HG02840 (cell line): ENCODE measurements around the gene GTF3C1.

Experiments used
- ATAC-seq: cut with Tn5 transposase; IDR thresholded peaks from one replicate; pipeline ENCODE4 v1.9.1; 2021; ENCODE audit warnings: mild to moderate bottlenecking, moderate library complexity, moderate number of reproducible peaks; ENCODE audit not compliant: unreplicated experiment, low FRiP score

GTF3C1 gene, protein sequence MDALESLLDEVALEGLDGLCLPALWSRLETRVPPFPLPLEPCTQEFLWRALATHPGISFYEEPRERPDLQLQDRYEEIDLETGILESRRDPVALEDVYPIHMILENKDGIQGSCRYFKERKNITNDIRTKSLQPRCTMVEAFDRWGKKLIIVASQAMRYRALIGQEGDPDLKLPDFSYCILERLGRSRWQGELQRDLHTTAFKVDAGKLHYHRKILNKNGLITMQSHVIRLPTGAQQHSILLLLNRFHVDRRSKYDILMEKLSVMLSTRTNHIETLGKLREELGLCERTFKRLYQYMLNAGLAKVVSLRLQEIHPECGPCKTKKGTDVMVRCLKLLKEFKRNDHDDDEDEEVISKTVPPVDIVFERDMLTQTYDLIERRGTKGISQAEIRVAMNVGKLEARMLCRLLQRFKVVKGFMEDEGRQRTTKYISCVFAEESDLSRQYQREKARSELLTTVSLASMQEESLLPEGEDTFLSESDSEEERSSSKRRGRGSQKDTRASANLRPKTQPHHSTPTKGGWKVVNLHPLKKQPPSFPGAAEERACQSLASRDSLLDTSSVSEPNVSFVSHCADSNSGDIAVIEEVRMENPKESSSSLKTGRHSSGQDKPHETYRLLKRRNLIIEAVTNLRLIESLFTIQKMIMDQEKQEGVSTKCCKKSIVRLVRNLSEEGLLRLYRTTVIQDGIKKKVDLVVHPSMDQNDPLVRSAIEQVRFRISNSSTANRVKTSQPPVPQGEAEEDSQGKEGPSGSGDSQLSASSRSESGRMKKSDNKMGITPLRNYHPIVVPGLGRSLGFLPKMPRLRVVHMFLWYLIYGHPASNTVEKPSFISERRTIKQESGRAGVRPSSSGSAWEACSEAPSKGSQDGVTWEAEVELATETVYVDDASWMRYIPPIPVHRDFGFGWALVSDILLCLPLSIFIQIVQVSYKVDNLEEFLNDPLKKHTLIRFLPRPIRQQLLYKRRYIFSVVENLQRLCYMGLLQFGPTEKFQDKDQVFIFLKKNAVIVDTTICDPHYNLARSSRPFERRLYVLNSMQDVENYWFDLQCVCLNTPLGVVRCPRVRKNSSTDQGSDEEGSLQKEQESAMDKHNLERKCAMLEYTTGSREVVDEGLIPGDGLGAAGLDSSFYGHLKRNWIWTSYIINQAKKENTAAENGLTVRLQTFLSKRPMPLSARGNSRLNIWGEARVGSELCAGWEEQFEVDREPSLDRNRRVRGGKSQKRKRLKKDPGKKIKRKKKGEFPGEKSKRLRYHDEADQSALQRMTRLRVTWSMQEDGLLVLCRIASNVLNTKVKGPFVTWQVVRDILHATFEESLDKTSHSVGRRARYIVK (N-terminal part only)

DNA sequence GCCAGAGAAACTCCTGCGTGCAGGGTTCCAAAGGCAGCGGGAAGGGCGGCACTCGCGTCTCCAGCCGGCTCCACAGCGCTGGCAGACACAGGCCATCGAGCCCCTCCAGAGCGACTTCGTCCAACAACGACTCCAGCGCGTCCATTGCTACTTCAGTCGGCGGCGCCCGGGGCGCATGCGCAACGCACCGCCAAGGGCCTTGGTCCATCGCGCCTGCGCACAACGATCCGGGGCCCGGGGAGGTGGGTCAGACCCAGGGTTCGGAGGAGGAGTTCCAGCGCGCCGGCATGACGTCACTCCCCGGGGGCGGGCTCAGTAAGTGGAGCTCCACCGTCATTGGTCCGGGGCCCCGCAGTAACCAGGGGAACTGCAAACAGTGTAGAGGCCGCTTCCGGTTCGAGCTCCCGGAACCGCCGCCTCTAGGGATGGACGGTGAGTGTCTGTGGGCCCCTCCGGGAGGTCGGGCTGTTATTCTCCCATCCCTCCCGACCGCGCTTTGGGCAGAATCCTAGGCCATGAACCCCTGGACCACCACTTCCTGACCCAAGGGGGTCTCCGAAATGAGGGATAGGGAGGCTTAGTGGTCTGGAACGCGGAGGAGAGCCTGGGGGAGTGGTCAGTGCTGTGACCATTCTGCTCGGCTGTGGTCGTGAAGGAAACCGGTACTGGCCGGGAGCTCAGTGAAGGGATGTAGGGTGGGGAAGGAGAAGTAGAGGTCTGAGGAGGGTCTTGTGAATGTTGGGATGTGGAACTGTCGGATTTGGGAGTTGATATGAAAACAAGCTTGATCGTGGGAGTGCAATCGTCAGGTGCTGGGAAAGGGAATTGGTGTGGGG is at the start of gene GTF3C1, which contains the start of gene KATNIP:
GTF3C1 (minus strand) TSS at position 168 of the 836 bp plus-strand sequence; CDS start at position 145, 23 bp downstream.
KATNIP (plus strand) TSS at position 399 of the 836 bp plus-strand sequence; CDS start at position 426, 27 bp downstream.
- ATAC-seq: peak; percentile 98

DNA sequence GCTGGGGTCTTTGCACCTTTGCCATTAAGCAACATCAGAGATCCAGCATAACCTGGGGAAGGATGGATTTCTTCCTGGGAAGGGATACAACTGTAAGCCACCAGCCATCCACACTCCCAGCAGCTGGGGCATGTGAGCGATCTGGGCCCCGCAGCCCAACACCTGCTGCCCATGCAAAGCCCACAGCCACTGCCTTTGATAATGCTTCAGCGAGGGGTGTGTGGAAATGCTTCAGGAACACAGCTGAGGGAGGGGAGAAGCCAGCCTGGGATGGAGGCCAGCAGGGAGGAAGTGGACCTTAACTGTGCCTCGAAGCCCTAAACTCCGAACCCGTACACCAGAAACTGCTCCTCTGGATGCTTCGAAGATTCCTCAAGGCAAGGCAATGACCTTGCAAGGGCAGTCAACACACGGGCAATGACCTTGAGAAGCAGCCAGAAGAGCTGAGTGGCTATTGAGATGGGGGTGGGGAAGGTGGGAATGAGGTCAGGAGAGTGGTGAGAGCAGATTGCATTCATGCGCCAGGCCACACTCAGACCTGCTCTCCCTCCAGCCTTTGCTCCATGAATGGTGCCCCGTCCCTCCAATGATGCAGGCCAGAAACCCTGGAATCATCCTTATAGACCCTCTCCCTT is 49.3 kb upstream of the GTF3C1 start:
- ATAC-seq: no peak

DNA sequence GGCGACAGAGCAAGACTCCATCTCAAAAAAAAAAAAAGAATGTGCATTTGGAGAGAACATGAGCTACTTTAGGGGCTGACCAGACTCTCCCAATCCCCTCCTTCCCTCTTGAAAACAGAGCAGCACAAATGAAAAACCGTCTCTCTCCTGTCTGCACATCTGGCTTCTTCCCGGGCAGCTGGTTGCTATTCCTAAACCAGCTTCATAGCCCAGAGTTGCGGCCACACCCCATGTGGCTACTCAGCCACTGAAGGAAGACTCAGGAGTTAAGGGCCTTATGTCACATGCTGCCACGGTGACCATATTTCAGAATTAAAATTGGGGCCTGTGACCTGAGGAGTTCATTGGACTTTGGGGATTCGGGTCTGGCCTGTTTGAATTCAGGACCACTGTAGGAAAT is 48.5 kb upstream of the GTF3C1 start:
- ATAC-seq: no peak

DNA sequence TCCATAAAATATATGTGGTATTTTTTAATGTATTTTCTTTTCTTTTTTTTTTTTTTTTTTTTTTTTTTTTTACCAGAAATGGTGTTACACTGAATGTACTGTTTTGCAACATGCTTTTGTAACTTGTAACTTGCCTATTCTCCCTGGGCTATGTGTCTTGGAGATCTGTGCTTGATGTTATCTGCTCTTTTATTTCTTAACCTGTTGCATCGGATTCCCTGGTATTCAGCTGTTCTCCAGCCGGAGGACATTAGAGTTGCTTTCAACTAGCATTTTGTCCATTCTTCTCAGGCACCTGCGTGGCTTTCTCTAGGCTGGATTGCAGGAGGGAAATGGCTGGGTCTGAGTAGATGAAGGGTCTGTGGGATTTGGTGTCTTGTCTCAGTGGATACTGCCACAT is 47.6 kb upstream of the GTF3C1 start:
- no peak for ATAC-seq

DNA sequence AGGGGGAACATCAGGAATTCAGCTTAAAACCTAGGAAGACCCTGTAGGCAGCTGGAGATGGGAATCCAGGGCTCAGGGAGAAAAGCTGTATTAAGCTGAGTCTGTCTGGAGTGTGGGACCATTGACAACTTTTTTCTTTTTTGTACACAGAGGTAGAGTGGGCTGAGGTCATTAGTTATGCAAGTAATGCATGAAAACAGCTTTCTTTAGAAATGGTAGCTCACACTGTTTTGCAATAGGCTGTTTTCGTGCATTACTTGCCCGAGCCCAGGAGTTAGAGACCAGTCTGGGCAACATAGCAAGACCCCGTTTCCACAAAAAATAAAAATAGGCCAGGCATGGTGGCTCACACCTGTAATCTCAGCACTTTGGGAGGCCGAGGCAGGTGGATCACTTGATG is 46.7 kb upstream of the GTF3C1 start:
- ATAC-seq: no peak

DNA sequence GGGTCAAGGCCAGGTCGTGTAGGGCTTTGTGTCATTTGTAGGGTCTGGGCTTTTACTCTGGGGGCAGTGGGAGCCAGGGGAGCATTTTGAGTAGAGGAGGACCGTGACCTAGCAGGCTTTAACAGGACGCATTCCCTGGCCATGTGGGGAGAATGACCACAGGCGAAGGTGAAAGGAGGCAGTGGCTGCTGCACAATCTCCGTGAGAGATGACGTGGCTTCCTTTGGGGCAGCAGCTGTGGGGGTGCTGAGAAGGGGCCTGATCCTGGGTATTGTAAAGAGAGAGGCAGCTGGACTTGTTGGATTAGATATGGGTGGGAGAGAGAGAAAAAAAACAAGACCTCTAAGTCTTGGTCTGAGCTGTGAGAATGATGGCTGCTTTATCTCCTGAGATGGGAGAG is 46.3 kb upstream of the GTF3C1 start:
- ATAC-seq: no peak

DNA sequence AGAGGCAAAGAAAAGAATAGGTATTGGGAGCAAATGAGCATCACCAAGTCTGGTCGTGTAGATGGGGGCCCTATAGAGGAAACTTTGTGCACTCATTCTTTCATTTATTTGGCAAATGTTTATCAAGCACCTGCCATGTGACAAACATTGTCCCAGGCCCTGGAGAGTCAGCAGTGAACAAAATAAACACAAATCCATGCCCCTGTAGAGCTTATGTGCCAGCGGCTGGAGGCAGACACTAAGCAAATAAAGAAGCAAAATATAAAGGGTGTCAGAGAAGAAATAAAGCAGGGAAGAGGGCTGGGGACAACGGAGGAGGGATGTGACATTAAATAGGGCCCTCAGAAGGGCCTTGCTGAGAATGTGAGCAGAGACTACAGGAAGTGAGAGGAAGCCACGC is 45.8 kb upstream of the GTF3C1 start:
- ATAC-seq: no peak

DNA sequence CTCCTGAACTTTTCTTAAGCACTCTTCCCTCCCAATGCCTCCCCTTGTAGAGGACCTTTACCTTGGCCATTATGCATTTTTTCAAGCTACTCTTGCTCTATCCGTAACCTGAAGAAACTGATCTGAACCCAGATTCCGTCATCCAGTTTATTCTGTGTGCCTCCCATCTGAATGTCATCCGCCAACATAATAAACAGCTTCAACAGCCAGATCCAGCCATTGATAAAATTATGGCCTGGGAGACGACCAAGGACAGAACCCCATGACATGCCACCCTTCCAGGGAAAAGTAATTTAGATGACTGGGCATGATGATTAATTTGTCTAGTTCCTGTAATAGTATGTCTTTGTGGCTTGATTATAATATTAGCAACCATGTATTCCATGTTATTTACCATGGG is 42.1 kb upstream of the GTF3C1 start:
- ATAC-seq: no peak

DNA sequence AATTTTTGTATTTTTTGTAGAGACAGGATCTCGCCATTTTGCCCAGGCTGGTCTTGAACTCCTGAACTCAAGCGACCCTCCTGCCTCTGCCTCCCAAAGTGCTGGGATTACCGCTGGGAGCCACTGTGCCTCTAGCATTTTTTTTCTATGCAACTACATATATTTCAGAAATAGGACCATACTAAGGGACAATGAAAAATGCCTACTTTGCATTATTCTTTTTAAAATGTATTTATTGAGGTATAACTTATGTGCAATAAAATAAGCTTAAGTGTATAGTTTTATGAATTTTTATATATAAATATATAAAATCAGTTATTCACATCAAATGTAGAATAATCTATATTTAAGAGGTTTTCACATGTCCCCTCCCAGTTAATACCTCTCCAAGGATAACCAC is 38.3 kb upstream of the GTF3C1 start:
- no peak for ATAC-seq

DNA sequence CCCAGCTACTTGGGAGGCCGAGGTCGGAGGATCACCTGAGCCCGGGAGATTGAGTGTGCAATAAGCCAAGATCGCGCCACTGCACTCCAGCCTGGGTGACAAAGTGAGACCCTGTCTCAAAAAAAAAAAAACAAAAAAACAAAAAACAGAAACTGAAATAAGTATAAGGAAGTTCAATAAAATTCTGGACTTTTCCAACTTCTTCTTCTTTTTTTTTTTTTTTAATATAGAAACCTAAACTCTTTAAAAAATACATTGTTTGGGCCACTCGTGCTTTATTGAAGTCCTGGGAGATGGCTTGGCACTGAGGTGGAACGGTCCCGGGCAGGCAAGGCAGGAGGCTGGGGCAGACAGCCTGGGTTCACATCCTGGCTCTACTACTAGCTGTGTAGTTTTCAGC is 37.0 kb upstream of the GTF3C1 start:
- no peak for ATAC-seq

DNA sequence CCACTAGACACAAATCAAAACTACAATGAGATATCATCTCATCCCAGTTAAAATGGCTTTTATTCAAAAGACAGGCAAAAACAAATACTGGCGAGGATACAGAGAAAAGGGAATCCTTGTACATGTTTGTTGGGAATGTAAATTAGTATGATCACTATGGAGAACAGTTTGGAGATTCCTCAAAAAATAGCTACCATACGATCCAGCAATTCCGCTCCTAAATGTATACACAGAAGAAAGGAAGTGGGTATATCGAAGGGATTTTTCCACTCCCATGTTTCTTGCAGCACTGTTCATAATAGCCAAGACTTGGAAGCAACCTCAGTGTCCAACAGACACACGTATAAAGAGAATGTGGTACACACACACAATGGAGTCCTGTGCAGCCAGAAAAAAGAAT is 35.5 kb upstream of the GTF3C1 start:
- ATAC-seq: no peak

DNA sequence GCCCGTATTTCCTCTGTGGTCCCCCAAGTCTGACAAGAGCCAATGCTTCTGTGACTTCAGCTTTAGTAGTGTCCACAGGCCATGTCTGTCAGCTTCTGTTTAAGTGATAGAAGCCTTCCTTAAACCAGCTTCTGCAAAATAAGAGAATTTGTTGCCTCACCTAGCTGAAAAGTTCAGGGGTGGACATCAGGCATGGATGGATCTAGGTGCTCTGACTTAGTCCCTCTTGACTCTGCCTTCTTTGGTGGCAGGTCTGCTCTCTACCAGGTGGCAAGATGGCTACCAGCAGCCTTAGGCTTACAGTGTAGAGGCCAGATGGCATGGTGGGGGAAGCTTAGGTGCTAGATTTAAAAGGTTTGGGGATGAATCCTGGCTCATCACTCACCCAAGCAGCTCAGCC is 33.9 kb upstream of the GTF3C1 start:
- ATAC-seq: no peak

DNA sequence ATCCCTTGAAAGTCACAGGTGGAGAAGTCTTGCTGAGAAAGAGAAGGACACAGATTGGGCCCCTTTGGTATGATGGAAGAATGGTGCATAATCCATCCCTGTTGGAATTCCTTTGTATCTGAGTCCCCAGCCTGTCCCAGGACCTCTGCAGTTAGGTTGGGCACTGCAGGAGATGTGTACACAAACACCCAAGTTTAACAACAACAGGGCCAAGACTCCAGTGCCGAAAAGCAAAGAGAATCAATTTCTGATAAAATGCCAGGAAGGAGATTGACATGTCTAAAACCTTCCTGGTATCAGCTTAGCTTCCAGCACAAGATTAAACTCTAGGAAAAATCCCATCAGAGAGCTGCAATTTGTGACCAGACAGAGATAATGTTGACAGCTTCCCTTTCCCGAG is 33.2 kb upstream of the GTF3C1 start:
- no peak for ATAC-seq

DNA sequence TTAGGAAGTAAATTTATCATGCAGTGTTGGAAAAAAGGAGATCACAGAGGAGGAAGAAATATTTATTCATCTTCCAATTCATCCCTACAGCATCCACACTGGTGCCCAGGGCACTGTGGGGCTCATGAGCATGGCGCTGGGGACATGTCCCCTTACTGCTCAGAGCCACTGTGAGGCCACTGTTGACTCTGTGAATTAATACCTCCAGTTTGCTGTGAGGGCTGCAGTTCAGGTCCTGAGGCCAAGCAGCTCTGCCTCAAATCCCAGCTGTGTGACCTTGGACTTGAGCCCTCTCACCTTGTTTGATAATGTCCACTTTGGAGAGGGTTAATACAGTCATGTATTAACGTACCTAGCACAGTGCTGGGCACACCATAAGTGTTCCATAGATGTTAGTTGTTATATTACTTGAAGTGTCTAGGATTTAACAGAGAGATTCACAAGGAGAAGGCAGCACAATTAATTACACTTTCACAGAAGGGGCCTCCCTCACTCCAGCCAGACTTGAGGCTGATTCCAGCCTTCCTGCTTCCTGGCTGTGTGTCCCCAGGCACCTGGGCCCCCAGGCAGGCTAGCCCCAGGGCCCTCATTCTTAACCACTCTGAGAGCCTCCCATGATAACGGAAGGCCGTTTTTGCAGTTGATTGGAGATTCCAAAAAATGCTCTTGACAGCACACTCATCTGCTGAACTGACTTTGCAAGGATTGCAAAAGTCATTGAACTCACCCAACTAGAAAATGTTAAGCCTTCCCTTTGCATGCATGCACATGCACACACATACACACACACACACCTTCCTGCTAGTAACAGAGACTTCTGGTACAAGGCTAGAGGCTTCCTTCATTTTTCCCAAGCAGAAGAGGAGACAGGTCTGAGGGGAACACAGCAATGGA is 29.6 kb upstream of the GTF3C1 start:
- no peak for ATAC-seq

DNA sequence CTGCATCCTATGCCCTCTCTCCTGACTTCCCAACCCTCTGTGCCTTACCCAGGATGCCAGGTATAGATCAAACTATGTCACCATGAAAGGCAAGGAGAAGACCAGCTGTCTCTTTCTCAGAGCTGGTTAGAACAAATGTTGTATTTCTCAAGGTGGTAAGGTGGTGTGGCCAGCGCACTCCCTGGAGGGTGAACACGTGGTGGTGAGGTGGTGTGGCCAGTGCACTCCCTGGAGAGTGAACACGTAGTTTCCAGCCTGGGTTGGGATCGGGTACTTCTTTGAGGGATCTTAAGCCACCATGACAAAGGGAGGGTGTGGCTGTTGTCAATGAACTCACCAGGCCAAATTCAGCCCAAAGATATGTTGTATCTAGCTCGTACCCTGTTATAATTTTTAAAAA is 27.0 kb upstream of the GTF3C1 start:
- no peak for ATAC-seq

DNA sequence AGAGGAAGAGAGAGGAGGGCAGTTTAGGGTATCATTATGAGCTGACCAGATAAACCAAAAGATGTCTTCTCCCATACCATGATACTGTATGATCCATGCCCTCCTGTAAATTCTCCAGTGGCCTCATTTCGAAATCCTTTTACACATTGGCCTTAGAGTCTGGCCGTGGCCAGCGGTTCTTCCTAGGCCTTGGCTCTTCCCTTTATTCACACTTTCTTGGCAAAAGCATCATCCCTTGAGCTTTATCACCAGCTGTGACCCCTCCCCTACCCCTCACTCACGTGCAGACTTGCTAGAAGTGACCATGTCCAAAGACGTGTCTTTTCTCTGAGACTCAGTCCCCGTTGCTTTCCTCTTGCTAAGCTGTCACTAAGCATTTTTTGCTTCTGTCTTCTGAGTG is 23.0 kb upstream of the GTF3C1 start:
- ATAC-seq: no peak

DNA sequence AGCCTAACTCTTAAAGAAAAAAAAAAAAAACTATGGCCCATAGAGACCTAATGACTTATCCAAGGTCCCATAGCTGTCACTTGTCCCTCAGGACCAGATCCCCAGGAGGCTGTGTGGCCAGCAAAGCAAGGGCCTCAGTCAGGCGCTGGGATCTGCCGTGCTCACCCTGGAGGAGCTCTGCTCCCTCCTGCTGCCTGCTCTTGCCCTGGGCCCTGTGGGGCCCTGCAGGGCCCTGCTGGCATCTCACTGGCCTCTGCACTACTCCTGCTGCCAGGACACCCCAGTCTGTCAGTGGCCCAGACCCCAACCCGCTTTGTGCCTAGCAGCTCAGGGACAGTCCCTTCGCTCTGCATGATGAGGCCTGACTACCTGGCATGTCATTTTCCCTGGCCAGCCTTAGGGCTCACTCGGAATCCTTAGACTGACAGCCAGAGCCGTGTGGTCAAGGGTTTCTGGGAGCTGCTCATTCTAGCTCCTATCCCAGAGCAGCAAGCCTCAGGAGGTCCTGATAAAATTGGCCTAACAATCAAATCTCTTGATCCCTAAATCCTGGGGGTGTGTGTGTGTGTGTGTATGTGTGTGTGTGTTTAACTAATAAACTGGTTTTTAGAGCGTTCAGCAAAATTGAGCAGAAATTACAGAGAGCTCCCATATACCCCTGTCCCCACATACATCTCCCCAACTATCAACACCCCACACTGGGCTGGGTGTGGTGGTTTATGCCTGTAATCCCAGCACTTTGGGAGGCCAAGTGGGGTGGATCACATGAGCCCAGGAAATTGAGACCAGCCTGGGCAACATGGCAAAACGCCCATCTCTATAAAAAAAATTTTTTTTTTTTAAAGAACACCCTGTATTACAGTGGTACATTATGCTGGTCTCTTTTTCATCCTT is 22.0 kb upstream of the GTF3C1 start:
- no peak for ATAC-seq
